Gastrocnemius medialis (tissue), 4 donors: ENCODE data around the gene SLC35A5. TPM values are rescaled to one million over a fixed set of nuclear protein-coding genes. Genes with fewer than 3 reads are reported as not detected.
"Not testable (repeated sequence)": the region's sequence is repeated elsewhere in the genome, so short reads cannot be mapped to it uniquely, and the experiment has no call there.

ENCODE experiments used
- ATAC-seq, 2 donors: fragments of 150-250 bp; one replicate each; pipeline ENCODE4 v1.9.1; 2016
- DNase-seq, 2 donors: peaks; one replicate each; pipeline ENCODE4 v3.0.0-alpha.2; 2019
- H3K27ac ChIP-seq, 4 donors: fragments of 200-600 bp; sonication (generic); 1 replicate in 1 of 4; 2 replicates in 3 of 4; pipeline ENCODE4 v1.5.1; 2016 to 2018; ENCODE audit warnings: mild to moderate bottlenecking in 2 of 4, moderate library complexity in 1 of 4
- H3K27me3 ChIP-seq, 3 donors: fragments of 200-600 bp; sonication (generic) in 2 of 3; 1 replicate in 1 of 3; 2 replicates in 2 of 3; pipeline versions ENCODE4 v1.5.1 to v1.6.0; 2016 to 2019; ENCODE audit warnings: mild to moderate bottlenecking in 1 of 3, moderate library complexity in 1 of 3
- H3K36me3 ChIP-seq, 2 donors: fragments of 200-600 bp; sonication (generic) in 1 of 2; one replicate each; pipeline ENCODE4 v1.5.1; 2017 to 2018
- H3K4me1 ChIP-seq, 2 donors: fragments of 200-600 bp; sonication (generic) in 1 of 2; one replicate each; pipeline ENCODE4 v1.5.1; 2016 to 2017; ENCODE audit warnings: mild to moderate bottlenecking in 2 of 2
- H3K4me3 ChIP-seq, 4 donors: fragments of 200-600 bp; sonication (generic) in 3 of 4; 1 replicate in 1 of 4; 2 replicates in 3 of 4; pipeline ENCODE4 v1.5.1; 2016 to 2019; ENCODE audit warnings: mild to moderate bottlenecking in 2 of 4
- H3K9me3 ChIP-seq, 3 donors: fragments of 200-600 bp; sonication (generic) in 2 of 3; 1 replicate in 1 of 3; 2 replicates in 2 of 3; pipeline ENCODE4 v1.5.1; 2016 to 2019
- CTCF ChIP-seq, 5 experiments: fragments of 450-650 bp in 3 of 5; fragments of 200-600 bp in 2 of 5; sonication (generic) in 2 of 5; IDR thresholded peaks in 4 of 5; conservative IDR thresholded peaks in 1 of 5; 1 replicate in 4 of 5; 2 replicates in 1 of 5; pipeline ENCODE4 v1.5.1; 2016 to 2019; ENCODE audit warnings: antibody characterized with exemption in 5 of 5, mild to moderate bottlenecking in 3 of 5, moderate library complexity in 3 of 5
- POLR2A ChIP-seq, 2 donors: fragments of 450-650 bp; IDR thresholded peaks; one replicate each; pipeline ENCODE4 v1.6.1; 2017; ENCODE audit warnings: antibody characterized with exemption in 2 of 2, mild to moderate bottlenecking in 2 of 2, moderate library complexity in 2 of 2
- in situ Hi-C, 4 donors: fragments of 200-750 bp; cut with MboI; loops; one replicate each; pipeline versions ENCODE4 v1.15.0 to v1.8.0; 2017; ENCODE audit warnings: low sequenced_read_pairs in 4 of 4
- intact Hi-C: fragments of 100-400 bp; cut with DNase I; formaldehyde crosslinking; loops from one replicate; pipeline ENCODE4 v1.15.1; 2023; ENCODE audit warnings: low total_unique reads
- total RNA-seq, 4 donors: library from RNA; depleted of rRNA; stranded (reverse); fragments of >200 nt; gene quantifications; one replicate each; pipeline versions ENCODE4 v1.1.0 to v1.2.3, GENCODE V29; 2016

Gene SLC35A5
- total RNA-seq: 10 to 100 TPM in 2 of 4 donors, 1 to 10 TPM in 2; 5.0 to 15.3 (median 9.5) TPM

- H3K36me3 ChIP-seq: peaks cover 0 to 8% of the 10 kb centered on the region in 2 donors
- no peaks in the 10 kb centered on the region for H3K27me3 ChIP-seq
- intact Hi-C loops (loop anchor here (2.0 to 5.0 kb wide), 2 partner anchors 429 to 1185 kb away; partner anchors contain the start of genes ATP6V1A, GTPBP8 and NAA50), in situ Hi-C loops (loop anchor here in 1 of 4 donors (25.0 kb wide), 2 partner anchors 950 to 1500 kb away; partner anchors contain the start of genes CCDC191, QTRT2 and SPICE1)
- H3K4me3 ChIP-seq: peak within 1 kb of the TSS; percentile 71 to 93 (median 88)
- H3K9me3 ChIP-seq: no peaks in the 10 kb centered on the region
- DNase-seq: peak; percentile 96 to 98
- H3K4me1 ChIP-seq: peaks cover 25 to 36% of the 10 kb centered on the region in 2 donors
- ATAC-seq: peak; percentile 95
- peak; percentile 69 to 79 for TF ChIP-seq POLR2A (IDR thresholded peaks at IDR 0.05)
- peak in 3 of 5 experiments; percentile 18 to 38 (median 35) for TF ChIP-seq CTCF (IDR thresholded peaks at IDR 0.05 in 4 of 5, conservative IDR thresholded peaks at IDR 0.05 in 1 of 5)
- H3K27ac ChIP-seq: peak within 1 kb of the TSS; percentile 92 to 97 (median 94)
Measured at GRCh38 chr3:112561734-112562529, at the start of gene SLC35A5, which contains the start of gene ATG3. Gene SLC35A5, plus strand, starts transcription at chr3:112562045. Its CDS starts 1,359 bp downstream, at chr3:112563404. Gene ATG3, minus strand, starts transcription at chr3:112561962. Its CDS starts 434 bp downstream, at chr3:112561528.

GRCh38 chr3:112512320-112512719 is 49.5 kb upstream of the SLC35A5 start:
- no peaks in the 10 kb centered on the region for H3K9me3 ChIP-seq
- intact Hi-C loops: loop anchor here (10.0 kb wide), 1 partner anchor 188 kb away; no protein-coding TSS in a partner anchor
- H3K36me3 ChIP-seq: no peaks in the 10 kb centered on the region
- no peaks in the 10 kb centered on the region for H3K27me3 ChIP-seq
- in situ Hi-C loops: loop anchor here (25.0 kb wide), 5 partner anchors 175 to 400 kb away; partner anchors contain the start of genes CD200 (in 1 of the 4), GCSAM (in 1 of the 4) and SLC9C1 (in 1 of the 4)
- no peak overlapping the region for H3K27ac ChIP-seq
- H3K4me1 ChIP-seq: no peaks in the 10 kb centered on the region
- TF ChIP-seq CTCF (IDR thresholded peaks at IDR 0.05 in 4 of 5, conservative IDR thresholded peaks at IDR 0.05 in 1 of 5) (no peak), POLR2A (IDR thresholded peaks at IDR 0.05) (no peak)
- no peak for DNase-seq
- no peak overlapping the region for H3K4me3 ChIP-seq
- no peak for ATAC-seq

- no peak overlapping the region for H3K27ac ChIP-seq
- intact Hi-C loops: loop anchor here (10.0 kb wide), 1 partner anchor 190 kb away; no protein-coding TSS in a partner anchor
- no peak for ATAC-seq
- H3K4me1 ChIP-seq: no peaks in the 10 kb centered on the region
- H3K27me3 ChIP-seq: no peaks in the 10 kb centered on the region
- TF ChIP-seq CTCF (IDR thresholded peaks at IDR 0.05 in 4 of 5, conservative IDR thresholded peaks at IDR 0.05 in 1 of 5) (no peak), POLR2A (IDR thresholded peaks at IDR 0.05) (no peak)
- DNase-seq: no peak
- H3K36me3 ChIP-seq: no peaks in the 10 kb centered on the region
- in situ Hi-C loops: loop anchor here (25.0 kb wide), 5 partner anchors 177 to 402 kb away; partner anchors contain the start of genes CD200 (in 1 of the 4), GCSAM (in 1 of the 4) and SLC9C1 (in 1 of the 4)
- no peaks in the 10 kb centered on the region for H3K9me3 ChIP-seq
- no peak overlapping the region for H3K4me3 ChIP-seq
Measured at GRCh38 chr3:112514527-112515128, 47.2 kb upstream of the SLC35A5 start.

- in situ Hi-C loops: loop anchor here (25.0 kb wide), 5 partner anchors 182 to 407 kb away; partner anchors contain the start of genes CD200 (in 1 of the 4), GCSAM (in 1 of the 4) and SLC9C1 (in 1 of the 4)
Measured at GRCh38 chr3:112518970-112519369, 42.9 kb upstream of the SLC35A5 start.

More at GRCh38 chr3:112518970-112519369, 42.9 kb upstream of the SLC35A5 start:
- intact Hi-C loops: loop anchor here (10.0 kb wide), 1 partner anchor 194 kb away; no protein-coding TSS in a partner anchor
- not testable (repeated sequence) for H3K27me3 ChIP-seq, H3K9me3 ChIP-seq, H3K4me3 ChIP-seq, H3K4me1 ChIP-seq, ATAC-seq, H3K36me3 ChIP-seq, H3K27ac ChIP-seq, DNase-seq
